GM18868 (cell line): ENCODE results near the gene YWHAQ.
"Not testable (repeated sequence)": the region's sequence is repeated elsewhere in the genome, so short reads cannot be mapped to it uniquely, and the experiment has no call there.

Experiments used
- ATAC-seq: cut with Tn5 transposase; IDR thresholded peaks from one replicate; pipeline ENCODE4 v1.9.1; 2021; ENCODE audit warnings: mild to moderate bottlenecking, moderate library complexity; ENCODE audit not compliant: unreplicated experiment

The YWHAQ gene

DNA sequence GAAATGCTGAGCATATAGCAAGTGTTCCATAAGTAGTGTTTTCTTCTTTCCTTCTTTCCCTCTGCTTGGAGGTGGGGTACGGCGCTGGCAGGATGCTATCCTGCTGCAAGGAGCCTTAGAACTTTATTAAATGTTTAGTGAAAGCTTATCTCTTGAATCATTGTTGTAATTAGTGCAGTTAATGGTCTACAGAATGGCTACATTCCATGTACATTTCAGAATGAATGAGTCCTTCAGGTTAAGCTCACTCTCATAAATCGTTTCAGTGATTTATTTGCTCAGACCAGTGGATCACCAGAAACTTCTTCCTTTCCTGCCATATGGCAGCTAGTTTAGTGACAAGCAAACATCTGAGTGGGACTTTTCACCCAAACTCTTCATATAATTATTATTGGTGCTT lies 3.3 kb upstream of the YWHAQ start:
- no peak for ATAC-seq

DNA sequence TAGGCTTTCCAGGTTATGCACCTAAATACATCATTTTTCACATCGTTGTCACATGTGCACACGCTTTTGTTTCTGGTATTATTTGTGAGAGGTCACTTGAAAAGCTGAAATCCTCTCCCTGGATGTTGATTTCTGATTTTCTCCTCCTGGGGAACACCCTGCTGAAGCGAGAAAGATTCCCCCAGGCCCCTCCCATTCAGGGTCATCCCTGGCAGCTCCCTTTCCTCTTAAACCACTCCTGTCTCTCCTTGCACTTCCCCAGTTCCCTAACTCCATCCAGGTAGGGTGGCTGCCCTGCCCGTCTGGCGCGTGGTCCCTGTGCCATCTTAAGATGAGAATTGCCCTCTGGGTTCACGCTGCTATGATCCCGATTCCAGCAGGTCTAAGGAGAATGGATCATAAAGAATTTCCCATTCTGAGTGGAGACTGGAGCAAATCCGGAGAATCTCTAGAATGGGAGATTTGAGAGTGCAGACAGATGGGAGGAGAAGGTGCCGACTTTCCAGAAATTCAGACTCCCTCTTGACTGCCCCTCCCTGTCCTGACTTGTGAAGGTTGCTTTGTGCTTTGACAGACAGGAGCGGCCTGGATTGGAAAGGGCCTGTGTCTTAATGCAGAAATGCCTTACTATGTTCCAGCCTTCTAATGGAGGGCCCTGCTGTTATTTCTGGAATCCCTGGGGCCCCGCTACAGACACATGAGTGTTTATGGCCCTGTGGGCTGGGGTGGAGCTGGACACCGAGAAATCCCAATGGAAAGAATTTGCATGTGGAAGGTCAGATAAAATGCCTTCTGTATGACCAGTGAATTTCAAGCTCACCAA lies 1.3 kb upstream of the YWHAQ start:
- no peak for ATAC-seq

DNA sequence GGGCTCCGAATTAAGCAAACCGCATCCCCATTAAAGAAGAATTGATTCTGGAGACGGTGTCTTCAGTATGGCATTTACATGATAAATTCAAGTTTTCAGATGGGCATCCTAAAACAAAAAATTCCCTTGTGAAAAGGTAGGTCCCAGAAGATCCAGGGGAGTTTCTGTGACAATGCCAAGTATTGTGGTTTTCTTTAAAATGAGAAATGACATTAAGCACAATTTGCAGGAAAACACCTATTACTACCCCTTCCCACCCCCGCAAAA lies 689 bp upstream of the YWHAQ start:
- no peak for ATAC-seq

DNA sequence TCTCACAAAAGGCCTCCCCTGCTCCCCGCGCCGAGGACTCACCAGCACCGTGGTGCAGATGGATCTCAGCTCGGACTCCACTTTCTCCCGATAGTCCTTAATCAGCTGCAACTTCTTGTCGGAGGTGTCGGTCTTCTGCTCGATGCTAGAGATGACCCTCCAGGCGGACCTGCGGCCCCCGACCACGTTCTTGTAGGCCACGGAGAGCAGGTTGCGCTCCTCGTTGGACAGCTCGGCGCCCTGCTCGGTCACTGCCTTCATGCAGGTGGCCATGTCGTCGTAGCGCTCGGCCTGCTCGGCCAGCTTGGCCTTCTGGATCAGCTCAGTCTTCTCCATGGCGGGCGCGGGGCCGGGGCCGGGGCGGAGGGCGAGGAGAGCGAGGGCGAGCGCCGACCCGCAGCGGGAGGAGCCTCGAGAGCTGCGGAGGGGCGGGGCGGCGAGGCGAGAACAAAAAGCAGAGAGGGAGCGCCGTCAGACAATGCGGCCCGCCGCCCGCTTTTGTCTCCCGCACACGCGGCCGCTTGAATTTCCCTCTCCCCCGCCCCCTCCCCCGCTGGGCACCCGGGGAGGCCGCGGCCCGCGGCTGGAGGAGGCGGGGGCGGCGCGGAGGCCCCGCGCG lies 571 bp downstream of the YWHAQ start:
- ATAC-seq, result peak; percentile 45

DNA sequence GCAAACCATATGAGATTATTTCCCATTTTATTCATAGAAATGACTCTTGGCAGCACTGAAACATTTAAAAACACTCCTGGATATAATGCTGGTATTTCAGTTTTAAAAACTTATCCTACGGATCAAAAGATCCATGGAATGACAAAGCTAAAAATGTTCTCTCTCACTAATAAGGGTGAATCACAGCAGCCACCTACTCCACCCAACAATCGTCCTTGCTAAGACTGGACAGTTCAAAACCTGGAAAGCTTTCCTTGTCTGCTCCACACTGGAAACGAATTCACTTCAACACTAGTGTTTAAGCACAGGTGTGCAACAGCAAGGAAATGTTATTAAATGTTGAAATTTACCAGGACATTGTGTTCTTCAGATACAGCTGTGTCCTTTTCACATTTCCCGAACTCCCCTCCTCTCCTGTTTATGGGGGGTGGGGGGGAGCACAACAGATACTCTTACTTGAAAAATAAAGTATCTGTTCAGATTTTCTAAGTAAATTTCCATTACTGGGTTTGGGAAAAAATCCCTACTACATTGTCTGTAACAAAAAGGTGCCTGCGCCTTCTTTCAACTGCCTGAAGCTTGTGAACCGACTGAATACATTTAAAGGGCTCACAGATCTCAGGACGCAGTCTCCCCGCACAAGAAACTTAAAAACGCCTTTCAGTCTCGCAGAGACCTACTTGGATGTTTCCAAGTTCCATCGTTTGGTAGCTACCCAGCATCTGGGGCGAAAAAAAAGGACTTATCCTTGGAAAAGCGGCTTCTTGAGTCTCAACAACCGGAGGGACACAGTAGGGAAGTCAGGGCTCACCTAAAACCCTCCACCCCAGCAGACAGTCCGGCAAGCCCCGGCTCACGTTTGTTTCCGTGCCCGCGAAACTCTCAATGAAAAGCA lies 1.3 kb downstream of the YWHAQ start:
- no peak for ATAC-seq

DNA sequence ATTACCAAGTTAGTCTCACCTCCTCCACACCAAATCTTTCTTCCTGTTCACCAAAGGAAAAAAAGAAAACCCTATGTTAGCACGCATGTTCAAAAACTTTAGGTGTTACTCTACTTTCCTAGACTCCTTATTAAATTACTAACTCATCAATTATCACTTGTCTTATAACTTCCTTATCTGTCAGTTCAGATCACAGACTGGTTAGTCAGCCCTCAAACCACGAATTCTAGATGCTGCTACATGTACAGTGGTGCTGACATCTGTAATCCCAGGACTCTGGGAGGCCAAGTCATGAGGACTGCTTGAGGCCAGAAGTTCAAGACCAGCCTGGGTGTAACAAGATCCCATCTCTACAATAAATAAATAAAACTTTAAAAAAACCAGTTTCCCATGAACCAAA lies 3.5 kb downstream of the YWHAQ start:
- no peak for ATAC-seq

DNA sequence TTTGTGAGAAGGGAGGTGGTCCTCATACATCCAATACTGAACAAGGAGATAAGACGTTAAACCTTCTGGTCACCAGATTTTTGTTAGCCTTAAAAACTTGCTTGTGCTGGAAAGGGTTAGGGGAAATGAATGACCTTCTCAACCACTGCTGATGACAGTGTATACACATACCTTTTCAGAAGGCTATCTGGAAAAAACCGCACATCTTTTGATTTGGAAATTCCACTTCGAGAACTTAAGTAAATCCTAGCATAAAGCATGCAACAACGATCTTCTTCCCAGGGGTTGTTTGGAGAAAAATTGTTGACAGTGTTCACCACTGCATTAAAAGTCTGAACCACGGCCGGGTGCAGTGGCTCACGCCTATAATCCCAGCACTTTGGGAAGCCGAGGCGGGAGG lies 7.6 kb downstream of the YWHAQ start:
- ATAC-seq, result no peak

DNA sequence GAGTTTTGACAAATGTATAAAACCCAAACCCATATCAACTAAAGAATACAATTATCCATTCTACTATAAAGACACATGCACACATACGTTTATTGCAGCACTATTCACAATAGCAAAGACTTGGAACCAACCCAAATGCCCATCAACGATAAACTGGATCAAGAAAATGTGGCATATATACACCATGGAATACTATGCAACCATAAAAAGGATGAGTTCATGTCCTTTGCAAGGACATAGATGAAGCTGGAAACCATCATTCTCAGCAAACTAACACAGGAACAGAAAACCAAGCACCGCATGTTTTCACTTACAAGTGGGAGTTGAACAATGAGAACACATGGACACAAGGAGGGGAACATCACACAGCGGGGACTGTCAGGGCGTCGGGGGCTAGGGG lies 9.1 kb downstream of the YWHAQ start:
- ATAC-seq, result not testable (repeated sequence)

DNA sequence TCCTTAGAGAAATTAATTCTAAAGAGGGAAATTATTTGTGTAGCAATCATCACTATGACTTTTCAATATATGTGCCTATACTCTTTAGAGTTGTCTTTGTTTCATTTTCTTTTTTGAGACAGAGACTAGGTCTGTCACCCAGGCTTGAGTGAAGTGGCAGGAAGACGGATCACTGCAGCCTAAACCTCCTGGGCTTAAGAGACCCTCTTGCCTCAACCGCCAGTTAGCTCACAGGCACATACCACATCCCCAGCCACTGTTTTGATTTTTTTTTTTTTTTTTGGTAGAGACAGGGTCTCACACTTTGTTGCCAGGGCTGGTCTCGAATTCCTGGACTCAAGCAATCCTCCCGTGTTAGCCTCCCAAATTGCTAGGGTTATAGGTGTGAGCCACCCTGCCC lies 12.4 kb downstream of the YWHAQ start:
- ATAC-seq, result peak; percentile 80

DNA sequence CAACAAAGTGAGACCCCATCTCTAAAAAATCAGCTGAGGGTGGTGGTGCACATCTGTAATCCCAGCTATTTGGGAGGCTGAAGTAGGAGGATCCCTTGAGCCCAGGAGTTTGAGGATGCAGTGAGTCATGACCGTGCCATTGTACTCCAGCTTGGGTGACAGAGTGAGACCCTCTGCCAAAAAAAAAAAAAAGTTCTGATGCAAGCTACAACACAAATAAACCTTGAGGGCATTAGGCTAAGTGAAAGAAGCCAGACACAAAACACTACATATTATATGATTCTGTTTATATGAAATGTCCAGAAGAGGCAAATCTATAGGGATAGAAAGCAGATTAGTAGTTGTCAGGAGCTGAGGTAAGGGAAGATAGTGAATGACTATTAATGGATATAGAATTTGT lies 13.0 kb downstream of the YWHAQ start:
- ATAC-seq, result no peak

DNA sequence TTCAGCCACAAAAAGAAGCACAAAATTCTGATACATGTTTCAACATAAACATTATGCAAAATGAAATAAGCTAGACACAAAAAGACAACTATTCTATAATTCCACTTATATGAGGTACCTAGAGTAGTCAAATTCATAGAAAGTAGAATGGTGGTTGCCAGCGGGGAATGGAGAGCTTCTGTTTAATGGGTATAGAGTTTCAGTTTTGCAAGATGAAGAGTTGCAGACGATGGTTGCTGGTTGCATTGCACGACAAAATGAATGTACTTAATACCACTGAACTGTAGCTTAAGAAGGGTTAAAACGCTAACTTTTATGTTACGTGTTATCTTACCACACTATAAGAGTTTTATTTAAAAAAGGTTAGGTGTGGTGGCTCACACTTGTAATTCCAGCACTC lies 13.5 kb downstream of the YWHAQ start:
- no peak for ATAC-seq

DNA sequence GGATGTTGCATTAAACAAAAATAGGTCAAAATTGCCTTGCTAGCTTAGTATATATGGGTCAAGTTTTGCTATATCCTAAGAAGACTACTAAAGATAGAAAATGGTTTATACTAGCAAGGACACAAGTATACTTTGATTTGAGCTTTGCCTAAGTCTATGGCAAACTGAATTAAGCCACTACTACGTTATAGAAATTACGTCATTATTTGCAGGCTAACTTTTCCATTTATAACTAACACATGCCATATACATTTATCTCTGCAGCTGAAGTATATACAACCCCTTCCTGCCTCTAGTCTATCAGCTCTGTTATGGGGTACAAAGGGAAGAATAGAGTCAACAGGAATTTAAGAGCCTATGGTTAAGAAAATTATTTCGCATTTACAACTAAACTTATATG lies 16.2 kb downstream of the YWHAQ start:
- no peak for ATAC-seq

DNA sequence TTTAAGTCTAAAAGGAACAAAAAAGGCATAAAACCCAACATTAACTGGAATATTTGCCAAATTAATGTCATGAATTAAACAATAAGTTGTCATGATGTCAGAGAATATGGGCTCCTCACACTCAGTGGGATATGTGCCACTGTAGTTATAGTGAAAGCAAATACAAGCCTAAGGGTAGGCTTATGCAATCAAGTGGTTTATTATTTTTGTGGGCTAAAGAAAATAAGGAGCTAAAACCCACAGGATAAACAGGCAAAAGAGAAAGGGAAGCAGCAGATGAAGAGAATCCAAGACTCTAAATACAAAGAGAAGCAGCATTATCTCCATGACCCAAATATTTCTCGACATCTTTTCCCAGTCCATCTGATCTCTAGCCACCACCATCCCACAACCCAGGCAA lies 17.5 kb downstream of the YWHAQ start:
- no peak for ATAC-seq

DNA sequence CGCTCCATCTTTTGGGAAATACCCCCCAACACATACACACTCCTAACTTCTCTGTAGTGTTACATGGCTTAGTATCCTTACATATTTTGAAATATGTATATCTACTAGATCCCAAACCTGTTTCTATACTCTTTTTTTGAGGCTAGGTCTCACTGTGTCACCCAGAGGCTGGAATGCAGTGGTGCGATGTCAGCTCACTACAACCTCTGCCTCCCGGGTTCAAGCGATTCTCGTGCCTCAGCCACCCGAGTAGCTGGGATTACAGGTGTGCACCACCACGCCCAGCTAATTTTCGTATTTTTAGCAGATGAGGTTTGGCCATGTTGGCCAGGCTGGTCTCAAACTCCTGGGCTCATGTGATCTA lies 19.3 kb downstream of the YWHAQ start:
- ATAC-seq, result not testable (repeated sequence)

DNA sequence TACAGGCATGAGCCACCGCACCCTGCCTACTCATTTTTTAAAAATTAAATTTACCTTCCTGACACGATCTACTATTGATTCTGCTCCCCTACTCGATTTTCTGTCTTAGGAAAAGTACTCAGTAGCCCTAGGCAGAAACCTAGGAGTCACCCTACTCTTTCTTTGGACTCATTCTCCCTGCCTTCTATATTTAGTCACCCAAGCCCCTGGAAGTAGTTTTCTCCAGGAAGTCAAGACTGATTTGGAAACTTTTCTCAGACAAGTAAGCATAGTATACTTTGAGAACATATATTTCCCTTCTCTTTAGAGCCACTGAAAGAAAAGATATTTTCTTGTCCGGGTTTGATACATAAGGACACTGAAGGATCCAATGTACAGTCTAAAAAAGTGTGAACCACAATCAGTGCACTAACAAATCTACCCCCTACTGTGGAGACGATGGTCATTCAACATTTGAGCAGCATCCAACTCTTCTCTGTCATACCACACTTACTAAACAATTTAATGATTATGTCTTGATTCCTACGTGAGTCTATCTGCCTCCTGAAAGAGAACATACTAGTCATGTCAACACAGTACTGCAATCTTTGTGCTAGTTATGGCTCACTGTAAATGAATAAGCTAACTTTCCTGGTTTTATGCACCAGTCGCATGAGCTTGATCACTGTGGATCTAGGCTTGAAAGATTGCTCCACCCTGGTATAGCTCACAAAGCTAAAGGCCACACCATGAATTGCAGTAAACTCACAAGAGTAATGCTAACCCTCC lies 19.8 kb downstream of the YWHAQ start:
- no peak for ATAC-seq

DNA sequence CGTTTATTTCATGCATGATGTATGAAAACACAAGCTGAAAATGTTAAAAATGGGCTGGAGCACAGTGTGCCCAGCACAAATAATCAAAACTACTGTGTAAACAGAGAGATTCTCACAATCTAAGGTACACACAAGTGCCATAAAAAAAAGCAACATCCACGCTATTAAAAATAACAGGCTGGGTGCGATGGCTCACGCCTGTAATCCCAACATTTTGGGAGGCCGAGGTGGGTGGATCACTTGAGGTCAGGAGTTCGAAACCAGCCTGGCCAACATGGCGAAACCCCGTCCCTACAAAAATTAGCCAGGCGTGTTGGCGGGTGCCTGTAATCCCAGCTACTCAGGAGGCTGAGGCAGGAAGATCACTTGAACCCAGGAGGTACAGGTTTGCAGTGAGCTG lies 22.3 kb downstream of the YWHAQ start:
- ATAC-seq, result peak; percentile 19

DNA sequence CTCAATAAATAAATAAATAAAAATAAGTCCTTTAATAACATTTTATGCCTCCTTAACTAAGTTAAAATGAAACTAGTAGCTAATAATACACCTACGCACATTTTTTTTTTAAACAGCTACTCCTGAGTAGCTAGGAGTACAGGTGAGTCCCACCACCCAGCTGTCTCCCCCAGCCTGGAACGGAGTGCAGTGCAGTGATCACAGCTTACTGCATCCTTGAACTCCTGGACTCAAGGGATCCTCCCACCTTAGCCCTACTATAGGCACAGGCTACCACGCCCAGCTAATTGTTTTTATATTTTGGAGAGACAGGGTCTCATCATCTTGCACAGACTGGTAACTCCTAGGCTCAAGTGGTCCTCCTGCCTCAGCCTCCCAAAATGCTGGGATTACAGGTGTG lies 28.4 kb downstream of the YWHAQ start:
- ATAC-seq, result no peak

DNA sequence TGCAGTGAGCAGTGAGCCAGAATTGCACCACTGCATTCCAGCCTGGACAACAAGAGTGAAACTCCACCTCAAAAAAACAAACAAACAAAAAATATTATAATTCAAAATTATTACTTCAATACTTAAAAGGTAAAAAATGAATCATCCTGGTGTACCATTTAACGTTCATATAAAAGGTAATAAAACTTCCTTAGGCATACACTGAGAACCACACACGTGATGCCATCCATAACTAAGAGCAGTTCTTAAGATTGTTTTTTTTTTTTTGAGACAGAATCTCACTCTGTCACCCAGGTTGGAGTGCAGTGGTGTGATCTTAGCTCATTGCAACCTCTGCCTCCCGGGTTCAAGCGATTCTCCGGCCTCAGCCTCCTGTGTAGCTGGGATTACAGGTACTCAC lies 29.4 kb downstream of the YWHAQ start:
- no peak for ATAC-seq

DNA sequence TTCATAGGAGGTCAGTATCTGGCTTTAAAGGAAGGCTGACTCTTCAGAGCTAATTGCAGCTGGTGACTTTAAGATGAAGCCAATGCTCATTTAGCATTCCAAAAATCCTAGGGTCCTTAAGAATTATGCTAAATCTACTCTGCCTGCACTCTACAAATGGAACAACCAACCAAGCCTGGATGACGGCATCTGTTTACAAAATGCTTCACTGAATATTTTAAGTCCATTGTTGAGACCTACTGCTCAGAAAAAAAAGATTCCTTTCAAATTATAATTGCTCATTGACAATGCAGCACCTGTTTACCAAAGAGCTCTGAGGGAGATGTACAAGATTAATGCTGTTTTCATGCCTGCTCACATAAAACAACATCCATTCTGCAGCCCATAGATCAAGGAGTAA lies 31.4 kb downstream of the YWHAQ start:
- ATAC-seq, result no peak

DNA sequence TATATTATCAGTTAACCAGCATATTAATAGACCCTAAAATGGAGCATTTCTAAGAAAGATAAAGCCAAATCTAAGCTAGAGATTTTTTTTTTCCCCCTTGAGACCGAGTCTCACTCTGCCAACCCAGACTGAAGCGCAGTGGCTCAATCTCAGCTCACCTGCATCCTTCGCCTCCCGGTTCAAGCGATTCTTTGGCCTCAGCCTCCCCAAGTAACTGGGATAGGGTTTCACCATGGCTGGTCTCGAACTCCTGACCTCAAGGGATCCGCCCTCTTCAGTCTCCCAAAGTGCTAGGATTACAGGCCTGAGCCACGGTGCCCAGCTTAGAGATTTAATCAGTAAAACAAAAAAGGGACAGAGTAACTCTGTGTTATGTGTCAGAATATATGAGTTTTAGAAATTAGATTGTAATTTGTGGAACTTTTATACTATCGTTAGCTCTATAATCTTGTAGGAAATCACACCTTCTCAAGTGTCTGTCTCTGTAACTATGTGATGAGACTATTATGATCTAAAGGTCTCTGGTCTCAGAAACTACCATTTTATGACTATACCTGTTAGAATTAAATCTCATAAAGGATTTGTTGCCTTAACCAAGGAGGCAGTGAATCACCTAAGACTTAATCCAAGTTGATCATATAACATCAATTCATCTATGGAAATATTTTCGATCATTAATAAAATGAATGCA lies 34.0 kb downstream of the YWHAQ start:
- ATAC-seq, result no peak

DNA sequence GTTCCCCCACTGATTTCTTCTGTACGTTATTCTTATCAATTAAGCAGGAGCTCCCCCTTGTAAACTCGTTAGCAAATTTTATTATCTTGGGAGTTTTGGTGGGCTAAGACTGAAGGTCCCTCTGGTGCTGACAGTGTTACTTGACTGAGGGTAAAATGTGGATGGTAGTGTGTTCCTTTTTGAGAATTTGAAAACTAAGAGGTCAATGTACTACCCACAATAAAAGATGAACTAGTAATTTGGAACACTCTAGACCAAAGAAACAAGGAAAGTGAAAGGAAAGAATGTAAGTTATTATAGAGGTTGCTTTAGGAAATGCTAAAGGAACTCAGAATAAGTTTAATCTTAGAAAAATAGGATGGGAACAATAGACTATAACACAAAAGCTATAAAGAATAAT lies 35.1 kb downstream of the YWHAQ start:
- no peak for ATAC-seq
